Large intestine (tissue), 3 donors: ENCODE measurements around the gene SMC5. TPM values are rescaled to one million over a fixed set of nuclear protein-coding genes. Genes with fewer than 3 reads are reported as not detected.

Source experiments
- DNase-seq, 2 donors: peaks; one replicate each; pipeline versions ENCODE4 v3.0.0 to v3.0.0-alpha.2; 2013
- H3K27ac ChIP-seq: one replicate; pipeline ENCODE4 v1.5.1; 2013; ENCODE audit warnings: low read length
- H3K27me3 ChIP-seq: 2 replicates; pipeline ENCODE4 v1.6.1; 2013; ENCODE audit warnings: low read length; ENCODE audit not compliant: control insufficient read depth, insufficient read depth
- H3K36me3 ChIP-seq: 2 replicates; pipeline ENCODE4 v1.6.1; 2013; ENCODE audit warnings: low read length; ENCODE audit not compliant: control insufficient read depth, insufficient read depth
- H3K4me1 ChIP-seq: one replicate; pipeline ENCODE4 v1.6.1; 2013; ENCODE audit warnings: low read length; ENCODE audit not compliant: control insufficient read depth, insufficient read depth
- H3K4me3 ChIP-seq: one replicate; pipeline ENCODE4 v1.5.1; 2013; ENCODE audit warnings: low read length
- H3K9me3 ChIP-seq: one replicate; pipeline ENCODE4 v1.6.1; 2013; ENCODE audit warnings: mild to moderate bottlenecking, low read depth, low read length, moderate library complexity; ENCODE audit not compliant: control insufficient read depth
- WGBS: methylation state at CpG from one replicate; pipeline ENCODE4 v1.1.5; 2013; ENCODE audit warnings: low lambda C conversion rate; ENCODE audit not compliant: insufficient coverage; 5-methylcytosine and 5-hydroxymethylcytosine counted together
- polyA plus RNA-seq: library from polyadenylated mRNA; unstranded; fragments of 120-200 nt; gene quantifications from one replicate; pipeline ENCODE4 v1.2.1, GENCODE V29; 2013

The SMC5 gene
- polyA plus RNA-seq, 1 donor, result 37.8 TPM

DNA sequence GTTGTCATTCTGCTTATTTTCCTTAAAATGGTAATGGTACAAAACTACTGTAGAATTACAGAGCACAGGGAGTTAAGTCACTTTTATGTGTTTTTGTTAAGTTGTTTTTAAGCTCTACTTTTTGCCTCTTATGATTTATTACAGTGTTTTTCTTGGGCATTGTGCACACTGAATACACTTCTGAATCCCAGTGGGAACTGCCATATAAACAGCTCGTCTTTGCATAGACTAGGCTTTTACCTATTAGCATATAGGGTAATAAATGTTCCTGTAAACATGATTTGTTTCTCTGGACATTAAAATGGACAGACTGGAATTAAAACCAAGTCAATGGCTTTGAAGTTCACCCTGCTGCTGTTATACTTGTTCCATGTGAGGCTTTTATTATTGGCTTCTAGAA lies 143.4 kb downstream of the SMC5 start:
- Histone ChIP-seq H3K9me3 (no peaks in the 10 kb centered on the region), H3K4me3 (no peak overlapping the region), H3K4me1 (peaks cover under 1% of the 10 kb centered on the region), H3K27ac (no peak overlapping the region), H3K27me3 (peaks cover 3% of the 10 kb centered on the region), H3K36me3 (no peaks in the 10 kb centered on the region)
- WGBS, result no CpG with 5 or more reads among the region's 1 CpG
- DNase-seq, result no peak

- Histone ChIP-seq H3K27ac (no peak overlapping the region), H3K36me3 (no peaks in the 10 kb centered on the region), H3K4me3 (no peak overlapping the region), H3K9me3 (no peaks in the 10 kb centered on the region), H3K4me1 (peaks cover 2% of the 10 kb centered on the region), H3K27me3 (peaks cover 8% of the 10 kb centered on the region)
- WGBS, result no CpG with 5 or more reads among the region's 2 CpGs
- no peak for DNase-seq
Observed at GRCh38 chr9:70403166-70403565, 144.4 kb downstream of the SMC5 start.

GRCh38 chr9:70403618-70404025 lies 144.8 kb downstream of the SMC5 start:
- H3K27me3 ChIP-seq, result peaks cover 8% of the 10 kb centered on the region
- no peak for DNase-seq
- no peaks in the 10 kb centered on the region for H3K36me3 ChIP-seq
- no peak overlapping the region for H3K4me3 ChIP-seq
- H3K27ac ChIP-seq, result no peak overlapping the region
- WGBS, result no CpG with 5 or more reads among the region's 4 CpGs
- peaks cover 2% of the 10 kb centered on the region for H3K4me1 ChIP-seq
- no peaks in the 10 kb centered on the region for H3K9me3 ChIP-seq

- DNase-seq, result no peak
- Histone ChIP-seq H3K27me3 (peaks cover 5% of the 10 kb centered on the region), H3K36me3 (no peaks in the 10 kb centered on the region), H3K9me3 (no peaks in the 10 kb centered on the region), H3K4me1 (peaks cover 2% of the 10 kb centered on the region), H3K27ac (no peak overlapping the region), H3K4me3 (no peak overlapping the region)
- WGBS, result no CpG with 5 or more reads among the region's 2 CpGs
Observed at GRCh38 chr9:70404261-70404660, 145.5 kb downstream of the SMC5 start.

Other genes starting within 250 kb of the SMC5 start
- gene MAMDC2, start 215.1 kb upstream of the SMC5 start, polyA plus RNA-seq, result 7.9 TPM
- 2.6 TPM for gene KLF9, start 155.7 kb downstream of the SMC5 start, polyA plus RNA-seq